ENCODE measurements around the gene INTU.
"Not testable (repeated sequence)": the region's sequence is repeated elsewhere in the genome, so short reads cannot be mapped to it uniquely, and the experiment has no call there.

INTU gene

GRCh38 chr4:127632420-127633403 lies at the start of gene INTU:
TSS of gene INTU (plus strand) at chr4:127632957. CDS start at chr4:127633035, 78 bp downstream.
- peak; percentile 86 for DNase-seq

DNA sequence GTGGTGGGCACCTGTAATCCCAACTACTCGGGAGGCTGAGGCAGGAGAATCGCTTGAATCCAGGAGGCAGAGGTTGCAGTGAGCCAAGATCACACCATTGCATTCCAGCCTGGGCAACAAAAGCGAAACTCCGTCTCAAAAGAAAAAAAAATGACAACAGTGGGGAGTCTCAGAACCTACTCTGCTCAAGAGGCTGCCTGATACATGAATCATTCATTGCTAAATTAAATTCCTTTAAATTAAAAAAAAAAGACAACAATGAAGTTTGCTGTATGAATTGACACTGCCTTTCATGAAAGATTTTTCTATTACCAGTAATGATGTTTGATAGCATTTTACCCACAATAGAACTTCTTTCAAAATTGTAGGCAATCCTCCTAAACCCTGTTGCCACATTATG lies 46.3 kb upstream of the INTU start:
- DNase-seq: not testable (repeated sequence)

DNA sequence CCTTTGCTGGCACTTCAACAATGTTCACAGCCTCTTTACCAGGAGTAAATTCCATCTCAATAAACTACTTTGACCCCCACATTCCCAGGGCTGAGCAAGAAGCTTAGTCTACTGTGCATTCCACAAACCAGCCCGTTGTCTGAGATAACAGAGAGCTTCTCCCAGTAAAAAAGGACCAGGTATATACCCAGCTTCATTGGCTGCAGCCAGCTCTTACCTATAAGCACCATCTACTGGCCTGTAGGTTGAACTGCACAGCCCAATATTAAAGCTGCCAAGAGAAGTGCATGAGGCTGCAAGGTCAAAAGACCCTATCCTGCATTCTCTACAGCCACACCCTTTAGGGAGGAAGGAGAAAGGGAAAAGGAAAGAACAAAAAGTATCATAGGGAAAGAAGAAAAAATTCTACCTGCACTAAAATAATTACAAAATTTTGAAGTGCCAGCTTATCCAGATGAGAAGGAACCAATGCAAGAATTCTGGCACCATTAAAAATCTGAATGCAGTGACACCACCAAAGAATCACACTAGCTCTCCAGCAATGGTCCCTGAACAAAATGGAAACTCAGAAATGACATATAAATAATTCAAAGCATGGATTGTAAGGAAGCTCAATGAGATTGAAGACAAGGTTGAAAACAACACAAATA lies 45.7 kb upstream of the INTU start:
- DNase-seq: no peak

DNA sequence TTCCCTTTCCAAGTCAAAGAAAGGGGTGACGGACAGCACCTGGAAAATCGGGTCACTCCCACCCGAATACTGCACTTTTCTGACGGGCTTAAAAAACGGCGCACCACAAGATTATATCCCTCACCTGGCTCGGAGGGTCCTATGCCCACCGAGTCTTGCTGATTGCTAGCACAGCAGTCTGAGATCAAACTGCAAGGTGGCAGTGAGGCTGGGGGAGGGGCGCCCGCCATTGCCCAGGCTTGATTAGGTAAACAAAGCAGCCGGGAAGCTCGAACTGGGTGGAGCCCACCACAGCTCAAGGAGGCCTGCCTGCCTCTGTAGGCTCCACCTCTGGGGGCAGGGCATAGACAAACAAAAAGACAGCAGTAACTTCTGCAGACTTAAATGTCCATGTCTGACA lies 43.6 kb upstream of the INTU start:
- DNase-seq: not testable (repeated sequence)

DNA sequence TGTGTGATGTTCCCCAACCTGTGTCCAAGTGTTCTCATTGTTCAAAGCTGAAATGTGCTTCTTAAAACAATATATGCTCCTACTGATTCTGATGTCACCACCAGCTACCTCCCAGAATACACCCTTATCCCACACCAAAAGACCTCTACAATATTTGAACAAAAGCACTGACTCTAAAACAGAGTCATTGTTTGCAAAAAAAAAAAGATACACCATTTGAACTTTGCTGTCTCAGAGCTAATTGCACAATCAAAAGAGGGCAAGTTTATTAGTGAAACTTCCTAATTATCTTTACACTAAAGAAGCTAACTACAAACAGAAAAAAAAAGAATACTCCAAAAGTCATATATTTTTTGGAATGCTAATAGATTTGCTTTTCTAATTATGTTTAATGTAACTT lies 34.1 kb upstream of the INTU start:
- no peak for DNase-seq

- no peak for DNase-seq
Measured at GRCh38 chr4:127601029-127601428, 31.7 kb upstream of the INTU start.

DNA sequence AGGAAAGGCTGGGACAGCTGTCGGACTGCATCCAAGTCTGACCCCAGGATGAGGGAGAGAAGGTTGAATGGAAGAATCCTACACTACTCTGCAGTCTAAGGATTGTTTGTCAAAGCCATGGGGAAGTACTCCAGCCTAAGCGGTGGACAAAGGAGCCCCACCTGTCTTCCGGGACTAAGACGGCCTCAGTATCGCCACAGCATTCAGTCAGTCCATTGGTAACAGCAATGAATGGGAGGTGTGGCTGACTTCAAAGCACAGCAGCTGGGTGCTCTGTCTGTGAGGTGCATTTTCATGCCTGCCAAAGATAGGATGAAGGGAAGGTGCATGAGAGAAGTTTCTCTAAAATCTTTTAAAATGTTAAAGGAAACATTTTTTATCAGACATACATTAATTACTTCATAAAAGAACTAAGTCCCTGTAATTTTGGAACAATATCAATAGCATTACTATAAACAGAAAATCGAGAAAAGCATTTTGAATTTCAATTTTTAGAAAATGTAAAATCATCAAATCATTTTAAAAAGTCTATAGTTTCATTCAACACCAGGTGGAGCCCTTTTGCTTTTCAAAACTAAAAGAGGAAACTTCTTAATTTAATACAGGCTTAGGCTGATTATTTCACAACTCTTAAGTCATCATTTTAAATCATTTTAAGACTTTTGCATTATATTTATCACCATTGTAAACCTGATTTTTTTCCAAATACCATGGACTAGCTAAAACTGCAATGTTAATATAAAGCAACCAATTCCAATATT lies 27.6 kb upstream of the INTU start:
- DNase-seq: peak; percentile 35

GRCh38 chr4:127606823-127607222 lies 25.9 kb upstream of the INTU start:
- no peak for DNase-seq

DNA sequence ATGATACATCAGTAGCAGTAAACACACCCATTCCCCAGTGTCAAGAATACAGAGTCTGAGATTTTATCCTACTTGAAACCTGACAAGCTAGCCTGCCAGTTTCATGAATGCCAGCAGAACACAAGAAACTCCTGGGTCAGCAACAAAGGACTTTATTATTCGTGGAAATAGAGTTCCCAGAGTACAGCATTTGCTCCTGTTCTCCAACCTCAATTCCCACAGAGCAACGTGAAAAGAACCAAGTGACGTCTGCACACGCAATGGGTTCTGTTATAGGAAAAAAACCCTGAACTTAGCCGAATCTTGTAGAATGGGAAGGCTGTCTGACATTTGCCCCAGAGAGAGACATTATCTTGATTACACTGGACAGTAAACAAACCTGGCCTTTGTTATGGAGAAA lies 23.3 kb upstream of the INTU start:
- no peak for DNase-seq

GRCh38 chr4:127610488-127610887 lies 22.3 kb upstream of the INTU start:
- DNase-seq: no peak

DNA sequence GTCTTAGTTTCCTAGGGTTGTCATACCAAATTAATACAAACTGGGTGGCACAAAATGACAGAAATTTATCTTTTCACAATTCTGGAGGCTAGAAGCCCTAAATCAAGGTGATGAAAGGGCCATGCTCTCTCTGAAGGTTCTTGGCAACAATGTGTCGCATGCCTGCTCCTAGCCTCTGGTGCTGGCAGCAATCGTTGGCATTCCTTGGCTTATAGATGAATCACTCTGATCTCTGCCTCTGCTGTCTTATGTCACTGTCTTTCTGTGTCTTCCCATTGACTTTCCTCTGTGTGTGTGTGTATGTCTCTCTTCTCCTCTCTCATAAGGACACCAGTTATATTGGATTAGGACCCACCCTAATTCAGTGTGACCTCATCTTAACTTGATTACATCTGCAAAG lies 15.9 kb upstream of the INTU start:
- no peak for DNase-seq

GRCh38 chr4:127618427-127618826 lies 14.3 kb upstream of the INTU start:
- no peak for DNase-seq

- DNase-seq: no peak
Measured at GRCh38 chr4:127622621-127622920, 10.2 kb upstream of the INTU start.

GRCh38 chr4:127622921-127623796 lies 9.6 kb upstream of the INTU start:
- peak; percentile 12 for DNase-seq

DNA sequence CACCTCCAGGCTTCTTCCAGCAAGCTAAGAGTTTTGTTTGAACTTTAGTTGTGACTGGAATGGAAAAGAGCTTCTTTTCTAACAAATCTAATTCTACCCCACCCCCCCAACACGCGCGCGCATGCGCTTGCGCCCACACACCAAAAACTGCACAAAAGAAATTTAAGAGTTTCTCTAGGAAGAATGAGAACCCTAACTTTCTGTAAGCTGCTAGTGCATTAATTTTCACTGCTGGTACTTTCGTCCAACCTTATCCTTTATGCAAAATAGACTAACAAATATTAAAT lies 9.0 kb upstream of the INTU start:
- no peak for DNase-seq

DNA sequence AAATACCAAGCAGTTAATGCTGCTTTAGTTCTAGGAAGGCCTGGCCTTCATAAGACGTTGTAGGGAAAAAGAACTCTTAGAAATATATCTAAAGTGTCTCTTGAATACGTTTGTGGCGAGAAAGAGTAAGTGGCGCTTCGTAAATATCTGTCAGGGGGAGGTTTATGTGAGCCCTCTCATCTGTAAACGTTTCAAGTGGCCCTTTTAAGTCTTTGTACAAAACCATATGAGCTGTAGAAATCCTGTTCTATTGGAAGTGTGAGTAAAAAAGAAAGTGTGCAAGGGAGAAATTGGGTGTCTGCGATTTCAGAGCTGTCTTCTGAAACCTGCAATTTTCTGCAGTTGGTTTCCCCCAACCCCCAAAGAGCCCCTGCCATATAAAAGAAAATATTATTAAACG lies 8.6 kb upstream of the INTU start:
- DNase-seq: no peak

GRCh38 chr4:127629371-127629770 lies 3.4 kb upstream of the INTU start:
- DNase-seq: no peak

DNA sequence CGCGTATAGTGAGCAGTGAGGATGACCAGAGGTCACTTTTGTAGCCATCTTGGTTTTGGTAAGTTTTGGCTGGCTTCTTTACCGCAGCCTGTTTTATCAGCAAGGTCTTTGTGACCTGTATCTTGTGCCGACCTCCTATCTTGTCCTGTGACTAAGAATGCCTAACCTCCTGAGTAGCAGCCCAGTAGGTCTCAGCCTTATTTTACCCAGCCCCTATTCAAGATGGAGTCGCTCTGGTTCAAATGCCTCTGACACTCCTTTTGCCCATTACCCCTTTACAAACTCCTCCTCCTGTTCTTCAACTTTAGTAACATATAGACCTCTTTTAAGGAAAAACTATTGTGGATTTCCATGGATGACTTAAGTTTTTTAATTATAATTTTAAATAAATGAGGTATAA lies 2.6 kb upstream of the INTU start:
- no peak for DNase-seq

- DNase-seq: no peak
Measured at GRCh38 chr4:127631420-127631819, 1.3 kb upstream of the INTU start.

DNA sequence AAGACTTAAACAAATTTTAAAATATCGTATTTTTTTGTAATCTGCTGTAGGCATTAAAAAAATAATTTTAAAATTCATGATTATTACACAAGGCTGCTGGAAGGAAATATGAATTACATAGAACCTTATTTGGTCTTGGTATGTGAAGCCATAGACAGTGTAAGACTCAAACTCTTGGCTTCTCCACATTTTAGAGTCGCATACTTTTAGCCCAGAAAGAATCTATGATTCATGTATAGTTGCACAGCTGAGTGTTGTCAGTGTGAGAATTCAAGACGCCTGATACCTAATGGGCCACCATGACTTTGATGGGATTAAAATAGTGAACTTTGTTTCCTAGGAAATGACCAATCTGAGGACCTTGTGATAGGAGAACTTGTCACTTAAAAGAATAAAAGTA lies 1.4 kb downstream of the INTU start:
- DNase-seq: no peak

DNA sequence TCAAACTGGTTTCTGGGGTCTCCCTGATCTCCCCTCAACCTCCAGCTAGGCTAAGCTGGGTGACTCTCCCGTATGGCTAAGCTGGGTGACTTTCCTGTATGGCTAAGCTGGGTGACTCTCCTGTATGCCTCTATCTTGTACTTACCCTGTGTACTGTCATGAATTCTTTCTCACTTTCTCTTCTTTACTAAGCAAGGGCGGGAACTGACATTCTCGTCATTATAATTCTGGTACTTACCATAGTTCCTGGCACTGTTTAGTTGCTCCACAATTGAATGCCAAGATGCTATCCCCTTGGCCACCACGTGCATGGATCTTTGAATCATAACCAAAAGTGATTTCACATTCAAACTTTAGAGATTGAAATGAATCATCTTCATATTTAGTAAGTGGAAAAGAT lies 8.8 kb downstream of the INTU start:
- no peak for DNase-seq

DNA sequence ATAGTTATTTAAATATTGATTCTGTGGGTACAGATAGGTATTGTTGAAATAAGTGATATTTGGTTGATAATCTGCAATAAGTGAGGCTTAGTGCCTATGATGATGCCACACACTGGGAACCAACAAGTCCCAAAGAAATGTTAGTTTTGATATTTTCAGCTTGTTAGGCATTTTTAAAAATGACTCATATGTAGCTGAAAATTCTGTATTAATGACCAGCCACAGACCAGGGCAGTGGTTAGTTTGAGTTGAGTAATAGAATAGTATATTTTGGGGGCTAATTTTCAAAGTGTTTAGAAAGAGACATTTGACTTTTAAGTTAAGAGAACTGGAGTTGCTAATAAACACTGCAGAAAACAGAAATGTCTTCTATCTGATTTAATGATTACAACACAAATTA lies 9.4 kb downstream of the INTU start:
- DNase-seq: no peak

GRCh38 chr4:127643791-127644190 lies 11.0 kb downstream of the INTU start:
- DNase-seq: peak; percentile 57

Data from NCI-H510A (cell line).